NCI-H345 (cell line): ENCODE measurements around the gene PFN1.
A peak's percentile ranks its signal among the peaks of the same experiment; 100 is the strongest.

ENCODE experiments used
- DNase-seq: peaks from one replicate; lab custom pipeline; 2025; lab: John Stamatoyannopoulos, UW

The PFN1 gene

GRCh38 chr17:4967539-4968485 is 19.5 kb upstream of the PFN1 start, which contains the start of gene SPAG7:
Gene SPAG7 (minus strand): TSS chr17:4967817. CDS start chr17:4967804, 13 bp downstream.
- peak; percentile 89 for DNase-seq

GRCh38 chr17:4966844-4967538 is 18.7 kb upstream of the PFN1 start:
- peak; percentile 97 for DNase-seq

- DNase-seq: no peak
Measured at GRCh38 chr17:4965311-4965986, 17.1 kb upstream of the PFN1 start.

- DNase-seq: no peak
Measured at GRCh38 chr17:4960279-4960922, 12.1 kb upstream of the PFN1 start.

GRCh38 chr17:4959261-4959965 is 11.1 kb upstream of the PFN1 start:
- no peak for DNase-seq

- no peak for DNase-seq
Measured at GRCh38 chr17:4958102-4958501, 9.8 kb upstream of the PFN1 start.

- no peak for DNase-seq
Measured at GRCh38 chr17:4956493-4957061, 8.2 kb upstream of the PFN1 start.

GRCh38 chr17:4955091-4955490 is 6.8 kb upstream of the PFN1 start:
- DNase-seq: no peak

GRCh38 chr17:4953451-4953961 is 5.2 kb upstream of the PFN1 start:
- DNase-seq: no peak

GRCh38 chr17:4951486-4951885 is 3.2 kb upstream of the PFN1 start:
- DNase-seq: no peak

GRCh38 chr17:4950746-4951204 is 2.4 kb upstream of the PFN1 start, which contains the start of gene ENO3:
Gene ENO3 (plus strand): TSS chr17:4951119. CDS start chr17:4951830, 711 bp downstream.
- peak; percentile 29 for DNase-seq

- DNase-seq: peak; percentile 22
Measured at GRCh38 chr17:4950075-4950745, 1.9 kb upstream of the PFN1 start.

- peak; percentile 50 for DNase-seq
Measured at GRCh38 chr17:4949321-4950074, 1.2 kb upstream of the PFN1 start.

- peak; percentile 86 for DNase-seq
Measured at GRCh38 chr17:4948931-4949320, 596 bp upstream of the PFN1 start.

- DNase-seq: peak; percentile 33
Measured at GRCh38 chr17:4947411-4948165, 742 bp downstream of the PFN1 start.

GRCh38 chr17:4947010-4947410 is 1.3 kb downstream of the PFN1 start:
- DNase-seq: no peak

GRCh38 chr17:4946312-4946976 is 1.9 kb downstream of the PFN1 start:
- DNase-seq: no peak

- no peak for DNase-seq
Measured at GRCh38 chr17:4945944-4946280, 2.4 kb downstream of the PFN1 start.
